K562 (cell line): Measurements from ENCODE around the gene TMED4. TPM values are rescaled to one million over a fixed set of nuclear protein-coding genes. Genes with fewer than 3 reads are reported as not detected.

Experiments
- HDGF ChIP-seq: fragments of 450-650 bp; IDR thresholded peaks from 2 replicates; pipeline ENCODE4 v1.6.1; 2016
- MTA3 ChIP-seq: fragments of 450-650 bp; formaldehyde crosslinking; IDR thresholded peaks from 2 replicates; pipeline ENCODE4 v1.6.1; 2017; ENCODE audit warnings: mild to moderate bottlenecking, borderline replicate concordance
- NCOA1 ChIP-seq: fragments of 450-650 bp; IDR thresholded peaks from 2 replicates; pipeline ENCODE4 v1.6.1; 2016; ENCODE audit warnings: low read depth
- polyA plus RNA-seq, 8 experiments: library from polyadenylated mRNA; depleted of rRNA in 4 of 8; stranded (reverse) in 5 of 8; unstranded in 3 of 8; fragments of >200 nt; fragmentation: Nextera tagmentation in 2 of 8; fragmentation: Illumina TruSeq in 1 of 8; extraction: Ambion mirVana in 2 of 8; extraction: Trizol in 1 of 8; gene quantifications; 2 replicates each; pipeline versions ENCODE4 v1.2.1 to v1.2.3, GENCODE V29; 2011 to 2014; ENCODE audit warnings: inconsistent platforms in 1 of 8, missing spikeins in 1 of 8
- total RNA-seq, 7 experiments: library from RNA; depleted of rRNA in 6 of 7; stranded (reverse); fragments of >200 nt in 6 of 7; fragmentation: Illumina TruSeq in 2 of 7; extraction: Trizol in 2 of 7; gene quantifications; 2 replicates each; pipeline versions ENCODE4 v1.2.1 to v1.2.3, GENCODE V29; 2011 to 2021; ENCODE audit warnings: low replicate concordance in 1 of 7
- TF ChIP-seq, protein P1 (sequence below), 3 experiments: fragments of 200-800 bp in 1 of 3; fragments of 250-450 bp in 1 of 3; fragments of 450-650 bp in 1 of 3; sonication (Bioruptor Pico) in 1 of 3; sonication (Bioruptor generic) in 1 of 3; formaldehyde crosslinking in 1 of 3; IDR thresholded peaks; 2 replicates each; pipeline versions ENCODE4 v1.6.1 to v1.8.0; 2016 to 2022; ENCODE audit warnings: mild to moderate bottlenecking in 2 of 3, missing genetic modification characterization in 2 of 3, missing compliant biosample characterization in 1 of 3, moderate library complexity in 1 of 3
- TF ChIP-seq, protein P2 (sequence below): fragments of 150-350 bp; conservative IDR thresholded peaks from 2 replicates; pipeline ENCODE4 v1.6.1; 2014; ENCODE audit warnings: low read length

Gene TMED4
- total and polyA plus RNA-seq, 9 of the 15 experiments (the other 6 are each of a cell fraction or from before 2014, with no cell fraction given): 20.3 to 64.0 (median 42.1) TPM

DNA sequence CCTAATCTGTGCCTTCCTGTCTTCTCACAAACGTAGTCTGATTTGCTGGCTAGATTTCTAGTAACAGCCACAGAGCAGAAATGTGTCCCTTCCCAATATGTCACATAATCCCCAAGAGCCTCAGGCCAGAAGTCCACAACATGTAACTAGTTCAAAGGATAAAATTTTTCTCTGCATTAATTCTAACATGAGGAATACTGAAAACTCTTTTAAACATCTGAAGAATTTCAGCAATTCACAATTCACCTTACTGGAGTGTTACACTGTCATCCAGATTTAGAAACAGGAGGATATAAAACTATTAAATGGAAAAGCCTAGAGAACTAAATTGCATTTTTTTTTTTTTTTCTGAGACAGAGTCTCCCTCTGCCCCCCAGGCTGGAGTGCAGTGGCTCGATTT is 5.8 kb downstream of the TMED4 start (continued):
- TF ChIP-seq, protein P1, sequence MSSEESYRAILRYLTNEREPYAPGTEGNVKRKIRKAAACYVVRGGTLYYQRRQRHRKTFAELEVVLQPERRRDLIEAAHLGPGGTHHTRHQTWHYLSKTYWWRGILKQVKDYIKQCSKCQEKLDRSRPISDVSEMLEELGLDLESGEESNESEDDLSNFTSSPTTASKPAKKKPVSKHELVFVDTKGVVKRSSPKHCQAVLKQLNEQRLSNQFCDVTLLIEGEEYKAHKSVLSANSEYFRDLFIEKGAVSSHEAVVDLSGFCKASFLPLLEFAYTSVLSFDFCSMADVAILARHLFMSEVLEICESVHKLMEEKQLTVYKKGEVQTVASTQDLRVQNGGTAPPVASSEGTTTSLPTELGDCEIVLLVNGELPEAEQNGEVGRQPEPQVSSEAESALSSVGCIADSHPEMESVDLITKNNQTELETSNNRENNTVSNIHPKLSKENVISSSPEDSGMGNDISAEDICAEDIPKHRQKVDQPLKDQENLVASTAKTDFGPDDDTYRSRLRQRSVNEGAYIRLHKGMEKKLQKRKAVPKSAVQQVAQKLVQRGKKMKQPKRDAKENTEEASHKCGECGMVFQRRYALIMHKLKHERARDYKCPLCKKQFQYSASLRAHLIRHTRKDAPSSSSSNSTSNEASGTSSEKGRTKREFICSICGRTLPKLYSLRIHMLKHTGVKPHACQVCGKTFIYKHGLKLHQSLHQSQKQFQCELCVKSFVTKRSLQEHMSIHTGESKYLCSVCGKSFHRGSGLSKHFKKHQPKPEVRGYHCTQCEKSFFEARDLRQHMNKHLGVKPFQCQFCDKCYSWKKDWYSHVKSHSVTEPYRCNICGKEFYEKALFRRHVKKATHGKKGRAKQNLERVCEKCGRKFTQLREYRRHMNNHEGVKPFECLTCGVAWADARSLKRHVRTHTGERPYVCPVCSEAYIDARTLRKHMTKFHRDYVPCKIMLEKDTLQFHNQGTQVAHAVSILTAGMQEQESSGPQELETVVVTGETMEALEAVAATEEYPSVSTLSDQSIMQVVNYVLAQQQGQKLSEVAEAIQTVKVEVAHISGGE (CRISPR knock-in tag; IDR thresholded peaks at IDR 0.05): no peak
- TF ChIP-seq HDGF (no peak), MTA3 (no peak), NCOA1 (no peak)
- TF ChIP-seq, protein P2, sequence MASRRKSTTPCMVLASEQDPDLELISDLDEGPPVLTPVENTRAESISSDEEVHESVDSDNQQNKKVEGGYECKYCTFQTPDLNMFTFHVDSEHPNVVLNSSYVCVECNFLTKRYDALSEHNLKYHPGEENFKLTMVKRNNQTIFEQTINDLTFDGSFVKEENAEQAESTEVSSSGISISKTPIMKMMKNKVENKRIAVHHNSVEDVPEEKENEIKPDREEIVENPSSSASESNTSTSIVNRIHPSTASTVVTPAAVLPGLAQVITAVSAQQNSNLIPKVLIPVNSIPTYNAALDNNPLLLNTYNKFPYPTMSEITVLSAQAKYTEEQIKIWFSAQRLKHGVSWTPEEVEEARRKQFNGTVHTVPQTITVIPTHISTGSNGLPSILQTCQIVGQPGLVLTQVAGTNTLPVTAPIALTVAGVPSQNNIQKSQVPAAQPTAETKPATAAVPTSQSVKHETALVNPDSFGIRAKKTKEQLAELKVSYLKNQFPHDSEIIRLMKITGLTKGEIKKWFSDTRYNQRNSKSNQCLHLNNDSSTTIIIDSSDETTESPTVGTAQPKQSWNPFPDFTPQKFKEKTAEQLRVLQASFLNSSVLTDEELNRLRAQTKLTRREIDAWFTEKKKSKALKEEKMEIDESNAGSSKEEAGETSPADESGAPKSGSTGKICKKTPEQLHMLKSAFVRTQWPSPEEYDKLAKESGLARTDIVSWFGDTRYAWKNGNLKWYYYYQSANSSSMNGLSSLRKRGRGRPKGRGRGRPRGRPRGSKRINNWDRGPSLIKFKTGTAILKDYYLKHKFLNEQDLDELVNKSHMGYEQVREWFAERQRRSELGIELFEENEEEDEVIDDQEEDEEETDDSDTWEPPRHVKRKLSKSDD: no peak
- TF ChIP-seq, all 486 proteins: peak for 0
